GM13976 (cell line): Measurements from ENCODE around the gene SERPINB1.

Experiments used
- DNase-seq: peaks from one replicate; pipeline ENCODE4 v3.0.0; 2012; ENCODE audit warnings: low spot score
- in situ Hi-C: fragments of 300-500 bp; cut with MboI; formaldehyde crosslinking; loops from one replicate; pipeline ENCODE4 v1.12.0; 2022; ENCODE audit warnings: low sequenced_read_pairs, mixed read lengths, inconsistent platforms; ENCODE audit not compliant: unreplicated experiment
- TF ChIP-seq, protein P1 (sequence below): IDR thresholded peaks from 2 replicates; pipeline ENCODE4 v1.5.1; 2012; ENCODE audit warnings: borderline replicate concordance, mild to moderate bottlenecking; ENCODE audit not compliant: insufficient read depth; ENCODE audit errors: extremely low read depth, missing control alignments, control extremely low read depth

SERPINB1 gene

DNA sequence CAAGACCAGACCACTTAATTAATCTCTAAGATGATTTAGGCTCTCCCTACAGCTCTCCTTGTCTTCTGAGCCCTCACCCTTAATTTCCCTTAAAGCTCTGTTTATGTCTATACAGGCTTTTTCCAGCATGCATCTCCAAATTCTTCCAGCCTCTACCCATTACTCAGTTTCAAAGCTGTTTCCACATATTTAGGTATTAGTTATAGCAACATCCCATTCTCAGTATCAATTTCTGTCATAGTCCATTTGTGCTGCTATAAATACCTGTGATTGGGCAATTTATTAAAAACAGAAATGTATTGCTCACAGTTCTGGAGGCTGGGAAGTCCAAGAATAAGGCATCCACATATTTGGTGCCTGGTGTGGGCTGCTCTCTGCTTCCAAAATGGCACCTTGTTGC lies 2.3 kb upstream of the SERPINB1 start:
- TF ChIP-seq, protein P1, sequence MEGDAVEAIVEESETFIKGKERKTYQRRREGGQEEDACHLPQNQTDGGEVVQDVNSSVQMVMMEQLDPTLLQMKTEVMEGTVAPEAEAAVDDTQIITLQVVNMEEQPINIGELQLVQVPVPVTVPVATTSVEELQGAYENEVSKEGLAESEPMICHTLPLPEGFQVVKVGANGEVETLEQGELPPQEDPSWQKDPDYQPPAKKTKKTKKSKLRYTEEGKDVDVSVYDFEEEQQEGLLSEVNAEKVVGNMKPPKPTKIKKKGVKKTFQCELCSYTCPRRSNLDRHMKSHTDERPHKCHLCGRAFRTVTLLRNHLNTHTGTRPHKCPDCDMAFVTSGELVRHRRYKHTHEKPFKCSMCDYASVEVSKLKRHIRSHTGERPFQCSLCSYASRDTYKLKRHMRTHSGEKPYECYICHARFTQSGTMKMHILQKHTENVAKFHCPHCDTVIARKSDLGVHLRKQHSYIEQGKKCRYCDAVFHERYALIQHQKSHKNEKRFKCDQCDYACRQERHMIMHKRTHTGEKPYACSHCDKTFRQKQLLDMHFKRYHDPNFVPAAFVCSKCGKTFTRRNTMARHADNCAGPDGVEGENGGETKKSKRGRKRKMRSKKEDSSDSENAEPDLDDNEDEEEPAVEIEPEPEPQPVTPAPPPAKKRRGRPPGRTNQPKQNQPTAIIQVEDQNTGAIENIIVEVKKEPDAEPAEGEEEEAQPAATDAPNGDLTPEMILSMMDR, result no peak
- no peak for DNase-seq
- in situ Hi-C loops, result no loop called here

DNA sequence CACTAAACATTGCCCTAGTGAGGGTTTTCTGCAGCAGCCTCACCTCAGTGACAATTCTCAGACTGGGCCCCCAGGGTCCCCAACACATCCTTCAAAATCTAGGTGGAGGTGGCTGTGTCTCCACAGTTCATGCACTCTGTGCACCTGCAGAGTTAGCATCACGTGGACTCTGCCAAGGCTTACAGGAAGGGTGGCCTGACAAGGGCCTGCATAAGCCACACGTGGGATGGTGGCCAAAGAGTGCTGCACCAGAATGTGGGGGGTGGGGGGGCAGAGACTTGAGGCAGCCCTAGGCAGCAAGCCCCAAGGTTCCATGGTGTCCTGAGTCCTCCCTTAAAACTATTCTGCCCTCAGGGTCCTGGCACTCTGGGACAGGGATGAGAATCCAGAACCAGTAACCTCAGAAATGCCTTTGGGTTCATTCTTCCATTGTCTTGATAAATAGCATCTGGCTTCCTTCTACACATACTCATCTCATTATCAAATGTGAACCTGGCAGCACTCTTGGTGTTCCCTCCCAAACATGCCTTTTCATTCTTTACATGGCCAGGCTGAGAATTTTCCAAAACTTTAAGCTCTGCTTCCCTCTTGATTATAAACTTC lies 1.6 kb upstream of the SERPINB1 start:
- TF ChIP-seq, protein P1, result no peak
- in situ Hi-C loops, result no loop called here
- no peak for DNase-seq

DNA sequence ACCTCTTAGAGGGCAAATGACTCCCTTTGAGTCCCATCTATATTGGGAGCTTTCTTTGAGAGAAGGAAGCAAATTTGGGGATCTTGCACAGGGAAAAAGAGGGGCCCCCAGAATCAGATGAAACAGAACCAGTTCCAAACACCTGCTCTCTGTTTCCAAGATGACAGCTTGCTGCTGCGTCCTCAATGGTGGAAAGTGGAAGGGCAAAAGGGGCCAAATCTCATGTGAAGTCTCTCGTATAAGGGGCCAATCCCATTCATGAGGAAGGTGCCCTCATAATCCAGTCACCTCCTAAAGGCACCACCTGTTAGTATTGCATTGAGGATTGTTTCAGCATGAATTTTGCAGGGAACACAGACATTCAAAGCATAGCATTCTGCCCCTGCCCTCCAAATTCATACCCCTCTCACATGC lies 483 bp upstream of the SERPINB1 start:
- DNase-seq, result no peak
- in situ Hi-C loops, result no loop called here
- TF ChIP-seq, protein P1, result no peak

DNA sequence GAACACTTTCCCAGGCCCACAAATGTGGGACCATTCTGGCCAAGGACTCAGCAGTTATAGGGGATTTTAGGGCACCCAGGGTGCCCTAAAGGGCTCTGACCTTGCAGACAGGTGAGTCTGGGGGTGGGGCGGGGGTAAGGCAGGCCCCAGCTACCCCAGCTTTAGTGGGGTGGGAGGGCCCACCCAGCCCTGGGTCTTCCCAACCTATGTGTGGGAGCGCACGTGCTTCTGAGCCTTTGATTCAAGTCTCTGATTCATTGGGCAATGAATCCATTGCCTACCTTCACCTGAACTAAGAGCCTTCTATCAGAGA lies 958 bp downstream of the SERPINB1 start:
- TF ChIP-seq, protein P1, result no peak
- in situ Hi-C loops, result no loop called here
- no peak for DNase-seq

DNA sequence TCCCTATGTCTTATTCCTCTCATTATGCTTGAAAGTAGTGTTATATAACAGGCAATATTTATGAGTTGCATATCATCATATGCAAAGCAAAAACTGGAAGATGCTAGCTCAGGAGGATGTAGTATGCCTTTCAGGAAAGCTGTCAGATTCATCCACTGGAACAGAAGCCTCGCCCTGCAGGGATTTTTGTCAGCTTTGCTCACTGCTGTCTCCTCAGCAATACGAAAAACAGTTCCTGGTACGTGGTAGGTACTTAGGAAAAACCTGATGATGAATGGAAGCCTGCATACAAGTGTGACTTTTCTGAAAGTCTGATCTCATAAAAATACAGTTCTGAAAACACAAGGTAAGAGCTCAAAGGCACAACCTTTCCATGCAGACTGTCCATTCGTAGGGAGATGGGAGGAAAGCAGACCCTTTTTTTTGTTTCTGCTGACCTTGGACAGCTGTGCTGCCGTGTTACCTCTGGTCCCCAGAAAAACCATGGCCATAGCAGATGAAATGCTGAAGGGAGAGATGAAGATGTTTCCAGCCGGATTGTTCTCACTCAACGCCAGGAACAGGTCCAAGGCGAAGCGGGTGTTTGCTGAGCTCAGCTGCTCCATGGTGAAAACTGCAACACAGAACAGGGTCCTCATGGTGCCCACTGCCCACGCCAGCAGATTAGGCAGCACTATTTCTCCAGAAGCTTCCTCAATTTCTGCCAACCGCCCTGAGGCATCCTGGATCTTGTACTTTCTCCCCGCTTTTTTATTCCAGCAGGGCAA lies 1.5 kb downstream of the SERPINB1 start:
- in situ Hi-C loops, result no loop called here
- TF ChIP-seq, protein P1, result no peak
- DNase-seq, result no peak

DNA sequence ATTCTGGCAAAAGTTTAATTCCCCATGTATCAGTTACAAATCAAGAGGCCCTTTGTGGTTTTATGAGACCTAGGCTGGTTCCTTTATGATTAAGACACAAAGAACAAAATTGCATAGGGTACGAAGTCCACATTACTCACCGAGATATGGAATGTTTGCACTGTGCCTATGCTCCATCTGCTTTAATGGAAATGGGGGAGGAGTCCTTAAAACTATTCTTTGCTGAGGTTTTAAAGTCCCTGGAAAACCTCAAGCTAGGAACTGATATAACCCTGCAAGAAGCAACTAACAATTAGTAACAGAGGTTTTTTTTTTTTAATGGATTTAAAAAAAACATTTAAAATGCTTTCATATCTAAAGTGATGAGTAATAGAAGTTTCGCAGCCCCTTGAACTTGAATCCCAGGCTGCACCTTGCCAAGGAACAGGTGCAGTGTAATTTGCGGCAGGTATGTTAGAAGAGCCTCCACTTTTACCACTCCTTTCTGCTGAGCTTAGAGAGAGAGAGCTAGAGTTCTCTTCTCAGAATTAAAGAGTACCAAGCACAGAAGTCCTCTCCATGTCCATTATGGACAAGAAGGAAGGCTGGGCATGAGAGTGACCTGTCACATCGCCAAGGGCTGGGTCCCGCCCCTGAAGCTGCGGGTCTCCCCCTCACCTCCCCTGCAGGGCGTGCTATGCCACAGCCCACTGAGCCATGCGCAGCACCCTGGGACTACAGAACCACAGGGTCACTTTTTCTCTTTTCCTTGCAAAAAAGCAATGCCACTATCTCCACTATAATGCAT lies 2.3 kb downstream of the SERPINB1 start:
- no peak for DNase-seq
- TF ChIP-seq, protein P1, result no peak
- in situ Hi-C loops, result no loop called here
